Osteocyte (in vitro differentiated cells): ENCODE results near the gene TP63. TPM values are rescaled to one million over a fixed set of nuclear protein-coding genes. Genes with fewer than 3 reads are reported as not detected.

Experiments
- DNase-seq: peaks from one replicate; pipeline ENCODE4 v3.0.0; 2021; ENCODE audit warnings: mixed read lengths; ENCODE audit not compliant: unreplicated experiment; ENCODE audit errors: extremely low spot score
- H3K27ac Mint-ChIP-seq: one replicate; pipeline ENCODE4 v1.8.0; 2021; ENCODE audit warnings: mild to moderate bottlenecking, mixed read lengths; ENCODE audit not compliant: unreplicated experiment
- H3K27me3 Mint-ChIP-seq: one replicate; pipeline ENCODE4 v1.8.0; 2021; ENCODE audit warnings: mixed read lengths; ENCODE audit not compliant: unreplicated experiment
- H3K36me3 Mint-ChIP-seq: one replicate; pipeline ENCODE4 v1.8.0; 2021; ENCODE audit warnings: mixed read lengths; ENCODE audit not compliant: unreplicated experiment
- H3K4me1 Mint-ChIP-seq: one replicate; pipeline ENCODE4 v1.8.0; 2021; ENCODE audit warnings: mixed read lengths; ENCODE audit not compliant: unreplicated experiment
- H3K4me3 Mint-ChIP-seq: one replicate; pipeline ENCODE4 v1.8.0; 2021; ENCODE audit warnings: mild to moderate bottlenecking, moderate library complexity, mixed read lengths; ENCODE audit not compliant: unreplicated experiment
- H3K9me3 Mint-ChIP-seq: one replicate; pipeline ENCODE4 v1.8.0; 2021; ENCODE audit warnings: mixed read lengths; ENCODE audit not compliant: unreplicated experiment
- total RNA-seq: library from RNA; stranded (reverse); gene quantifications from 2 replicates; pipeline ENCODE4 v1.2.1, GENCODE V29; 2021
- TF ChIP-seq, protein P1 (sequence below): fragments of 200-600 bp; sonication (generic); IDR thresholded peaks from 2 replicates; pipeline ENCODE4 v1.5.0; 2021; ENCODE audit warnings: antibody characterized with exemption, mild to moderate bottlenecking, moderate library complexity

Gene TP63
- total RNA-seq, 1 donor from 2014 or later, result 0.16 TPM

DNA sequence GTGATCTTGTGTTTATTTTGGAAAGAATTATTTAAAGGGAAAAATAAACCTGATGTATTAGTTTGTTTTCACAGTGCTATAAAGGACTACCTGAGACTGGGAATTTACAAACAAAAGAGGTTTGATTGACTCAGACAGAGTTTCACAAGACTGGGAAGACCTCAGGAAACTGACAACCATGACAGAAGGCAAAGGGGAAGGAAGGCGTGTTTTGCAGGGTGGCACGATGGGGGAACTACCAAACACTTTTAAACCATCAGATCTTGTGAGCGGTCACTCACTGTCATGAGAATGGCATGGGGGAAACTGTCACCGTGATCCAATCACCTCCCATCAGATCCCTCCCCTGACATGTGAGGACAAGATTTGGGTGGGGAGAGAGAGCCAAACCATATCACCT is 87.0 kb downstream of the TP63 start:
- DNase-seq, result no peak
- no peak overlapping the region for H3K4me3 Mint-ChIP-seq
- TF ChIP-seq, protein P1, sequence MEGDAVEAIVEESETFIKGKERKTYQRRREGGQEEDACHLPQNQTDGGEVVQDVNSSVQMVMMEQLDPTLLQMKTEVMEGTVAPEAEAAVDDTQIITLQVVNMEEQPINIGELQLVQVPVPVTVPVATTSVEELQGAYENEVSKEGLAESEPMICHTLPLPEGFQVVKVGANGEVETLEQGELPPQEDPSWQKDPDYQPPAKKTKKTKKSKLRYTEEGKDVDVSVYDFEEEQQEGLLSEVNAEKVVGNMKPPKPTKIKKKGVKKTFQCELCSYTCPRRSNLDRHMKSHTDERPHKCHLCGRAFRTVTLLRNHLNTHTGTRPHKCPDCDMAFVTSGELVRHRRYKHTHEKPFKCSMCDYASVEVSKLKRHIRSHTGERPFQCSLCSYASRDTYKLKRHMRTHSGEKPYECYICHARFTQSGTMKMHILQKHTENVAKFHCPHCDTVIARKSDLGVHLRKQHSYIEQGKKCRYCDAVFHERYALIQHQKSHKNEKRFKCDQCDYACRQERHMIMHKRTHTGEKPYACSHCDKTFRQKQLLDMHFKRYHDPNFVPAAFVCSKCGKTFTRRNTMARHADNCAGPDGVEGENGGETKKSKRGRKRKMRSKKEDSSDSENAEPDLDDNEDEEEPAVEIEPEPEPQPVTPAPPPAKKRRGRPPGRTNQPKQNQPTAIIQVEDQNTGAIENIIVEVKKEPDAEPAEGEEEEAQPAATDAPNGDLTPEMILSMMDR, result no peak
- H3K9me3 Mint-ChIP-seq, result no peaks in the 10 kb centered on the region
- H3K27ac Mint-ChIP-seq, result no peak overlapping the region
- no peaks in the 10 kb centered on the region for H3K36me3 Mint-ChIP-seq
- peaks cover 38% of the 10 kb centered on the region for H3K4me1 Mint-ChIP-seq
- no peaks in the 10 kb centered on the region for H3K27me3 Mint-ChIP-seq

DNA sequence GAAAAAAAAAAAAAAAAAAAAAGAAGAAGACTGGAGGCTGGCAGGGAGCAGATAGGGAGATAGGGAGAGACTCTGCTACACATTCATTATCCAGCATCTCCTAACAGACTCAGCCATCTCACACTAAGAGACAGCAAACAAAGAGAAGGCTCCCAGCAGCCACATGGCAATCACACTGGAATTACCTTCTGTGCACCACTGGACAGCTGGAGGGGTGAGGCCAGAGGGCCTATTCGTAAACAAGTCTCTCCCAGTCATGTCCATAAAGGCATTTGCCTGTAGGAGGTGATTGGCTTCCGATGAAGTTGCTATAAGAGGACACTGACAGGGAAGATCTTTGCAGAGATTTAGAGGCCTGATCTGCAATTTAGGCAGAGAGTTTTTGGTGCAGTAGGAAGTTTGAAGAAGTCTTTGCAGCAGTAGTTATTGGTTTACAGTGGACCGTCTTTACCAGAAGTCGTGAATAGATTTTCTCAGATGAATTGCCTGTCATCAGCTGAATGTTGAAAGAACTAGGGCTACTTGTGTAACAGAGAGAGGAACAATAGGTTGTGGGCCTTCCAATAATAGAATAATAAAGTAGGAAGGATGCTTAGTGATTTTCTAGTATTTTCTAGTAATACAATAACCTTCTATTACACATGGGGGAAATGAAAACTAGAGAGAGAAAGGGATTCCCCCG is 89.7 kb downstream of the TP63 start:
- H3K27ac Mint-ChIP-seq, result no peak overlapping the region
- DNase-seq, result no peak
- H3K4me1 Mint-ChIP-seq, result peaks cover 22% of the 10 kb centered on the region

DNA sequence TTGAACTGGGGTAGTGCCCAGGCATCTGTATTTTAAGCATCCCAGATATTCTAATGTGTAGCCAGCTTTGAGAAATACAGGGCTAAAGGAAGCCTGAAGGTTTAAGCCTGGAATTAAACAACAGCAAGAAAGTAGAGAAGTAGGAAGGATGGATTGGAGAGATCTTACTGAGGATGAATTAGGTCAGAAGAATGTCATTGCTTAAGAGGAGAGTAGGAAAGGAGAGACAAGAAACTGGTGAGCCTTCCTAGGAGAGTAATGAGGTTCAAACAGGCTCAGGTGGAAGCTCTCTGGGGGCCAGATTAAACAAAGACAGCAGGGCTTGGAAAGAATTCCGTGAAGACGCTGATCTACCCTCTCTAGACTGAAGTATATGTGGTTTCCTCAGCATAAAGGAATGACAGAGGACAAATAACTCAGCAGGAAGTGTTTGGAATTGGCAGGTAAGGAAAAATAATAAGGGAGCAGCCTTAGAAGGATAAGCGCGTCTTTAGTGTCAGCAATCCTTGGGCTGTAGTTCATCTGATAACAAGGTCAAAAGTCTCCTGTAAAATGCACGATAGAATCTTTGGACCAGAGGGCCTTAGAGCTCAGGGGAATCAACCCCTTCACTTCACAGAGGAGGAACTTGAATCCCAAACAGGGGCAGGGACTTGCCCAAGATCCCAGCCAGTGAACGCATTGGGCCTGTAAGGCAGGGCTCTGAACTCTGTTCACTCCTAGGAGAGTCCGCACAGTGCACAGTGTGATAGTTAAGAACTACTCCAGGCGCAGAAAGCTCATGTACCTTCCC is 90.9 kb downstream of the TP63 start:
- H3K27ac Mint-ChIP-seq, result no peak overlapping the region
- TF ChIP-seq, protein P1, result no peak
- H3K4me3 Mint-ChIP-seq, result no peak overlapping the region
- H3K27me3 Mint-ChIP-seq, result no peaks in the 10 kb centered on the region
- H3K36me3 Mint-ChIP-seq, result no peaks in the 10 kb centered on the region
- H3K4me1 Mint-ChIP-seq, result peaks cover 15% of the 10 kb centered on the region
- no peak for DNase-seq
- H3K9me3 Mint-ChIP-seq, result no peaks in the 10 kb centered on the region

More for the DNA sequence above, 89.7 kb downstream of the TP63 start:
- TF ChIP-seq, protein P1, result no peak
- Mint-ChIP-seq H3K27me3 (no peaks in the 10 kb centered on the region), H3K36me3 (no peaks in the 10 kb centered on the region), H3K4me3 (no peak overlapping the region), H3K9me3 (no peaks in the 10 kb centered on the region)

DNA sequence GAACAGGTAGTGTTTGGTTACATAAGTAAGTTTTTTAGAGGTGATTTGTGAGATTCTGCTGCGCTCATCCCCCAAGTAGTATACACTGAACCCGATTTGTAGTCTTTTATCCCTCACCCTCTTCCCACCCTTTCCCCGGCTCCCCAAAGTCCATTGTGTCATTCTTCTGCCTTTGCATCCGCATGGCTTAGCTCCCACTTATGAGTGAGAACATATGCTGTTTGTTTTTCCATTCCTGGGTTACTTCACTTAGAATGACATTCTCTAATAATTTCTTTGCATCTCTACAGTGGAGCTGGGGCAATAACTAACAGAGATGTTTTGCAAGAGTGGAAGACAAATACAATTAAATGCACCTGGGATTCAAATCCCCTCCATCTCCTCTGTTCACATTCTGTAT is 93.2 kb downstream of the TP63 start:
- H3K36me3 Mint-ChIP-seq, result no peaks in the 10 kb centered on the region
- H3K27ac Mint-ChIP-seq, result no peak overlapping the region
- no peaks in the 10 kb centered on the region for H3K27me3 Mint-ChIP-seq
- TF ChIP-seq, protein P1, result no peak
- DNase-seq, result no peak
- peaks cover 16% of the 10 kb centered on the region for H3K4me1 Mint-ChIP-seq
- no peak overlapping the region for H3K4me3 Mint-ChIP-seq
- H3K9me3 Mint-ChIP-seq, result peaks cover 9% of the 10 kb centered on the region

DNA sequence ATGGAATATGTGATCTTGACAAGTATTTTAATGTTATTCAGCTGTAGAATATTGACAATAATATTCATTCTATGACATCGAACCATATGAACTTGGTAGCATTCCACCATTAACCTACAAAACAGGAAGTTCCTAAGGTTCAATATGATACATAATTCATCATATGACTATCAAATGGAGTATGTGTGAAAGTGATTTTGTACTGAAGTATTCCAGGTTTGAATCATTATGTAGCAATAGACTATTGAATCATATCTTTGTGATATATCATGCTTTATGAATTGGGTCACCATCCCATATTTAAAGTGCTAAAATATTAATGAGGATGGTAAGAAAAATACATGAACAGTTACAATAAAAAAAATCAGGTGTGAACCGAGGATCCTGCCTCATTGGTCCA is 95.1 kb downstream of the TP63 start:
- Mint-ChIP-seq H3K4me3 (no peak overlapping the region), H3K27ac (no peak overlapping the region), H3K9me3 (peaks cover 12% of the 10 kb centered on the region), H3K36me3 (no peaks in the 10 kb centered on the region), H3K27me3 (no peaks in the 10 kb centered on the region), H3K4me1 (peaks cover 14% of the 10 kb centered on the region)
- DNase-seq, result no peak
- TF ChIP-seq, protein P1, result no peak
